GM12878 (cell line): Measurements from ENCODE around the gene NSUN7. TPM values are rescaled to one million over a fixed set of nuclear protein-coding genes. Genes with fewer than 3 reads are reported as not detected.

Source experiments
- ATAC-seq: fragments of 200-7000 bp; cut with Tn5 transposase; 3 replicates; pipeline ENCODE4 v1.9.1; 2020; ENCODE audit warnings: mild to moderate bottlenecking, moderate library complexity
- BruUV-seq: library from RNA; stranded (reverse); fragments of 400-500 nt; replicated peaks from 2 replicates; lab custom pipeline; 2021; lab: Mats Ljungman, UMichigan
- CTCF ChIA-PET: fragments of 300-600 bp; sonication (Branson Sonifier 250); formaldehyde crosslinking; extraction: SDS; loops from one replicate; lab custom pipeline; 2021; ENCODE audit warnings: inconsistent platforms; lab: Yijun Ruan, JAX
- POLR2A ChIA-PET: fragments of 350-600 bp; formaldehyde crosslinking; extraction: SDS; loops from one replicate; lab custom pipeline; 2021; ENCODE audit warnings: inconsistent platforms; lab: Charles Lee
- RAD21 ChIA-PET: fragments of 300-600 bp; sonication (Branson Sonifier 250); formaldehyde crosslinking; loops from one replicate; lab custom pipeline; 2023; ENCODE audit warnings: antibody characterized with exemption; ENCODE audit not compliant: unreplicated experiment; lab: Charles Lee
- SMC1A ChIA-PET: fragments of 300-600 bp; sonication (Branson Sonifier 250); formaldehyde crosslinking; loops from one replicate; lab custom pipeline; 2023; ENCODE audit not compliant: unreplicated experiment, uncharacterized antibody; lab: Charles Lee
- DNase-seq: peaks from one replicate; pipeline ENCODE4 v3.0.0-alpha.2; 2011; ENCODE audit warnings: low read depth, low spot score
- FAIRE-seq: peaks from 3 replicates; lab custom pipeline; 2011; peaks lifted over from hg19 to GRCh38; lab: Jason Lieb, UNC
- H2AFZ ChIP-seq: 2 replicates; pipeline ENCODE4 v1.6.0; 2011; ENCODE audit warnings: low read depth, low read length, control low read depth; ENCODE audit not compliant: control insufficient read depth
- H3K27ac ChIP-seq: 2 replicates; pipeline ENCODE4 v1.5.1; 2011; ENCODE audit warnings: control low read depth; ENCODE audit not compliant: control insufficient read depth, insufficient read depth
- H3K27me3 ChIP-seq, 2 experiments: replicated peaks in 1 of 2; 2 replicates each; pipeline versions ENCODE4 v1.6.0 to v1.6.1; 2011; ENCODE audit warnings: low read length in 1 of 2; ENCODE audit not compliant: control insufficient read depth in 2 of 2, insufficient read depth in 2 of 2
- H3K36me3 ChIP-seq, 2 experiments: 2 replicates each; pipeline ENCODE4 v1.5.1; 2011; ENCODE audit warnings: low read length in 1 of 2; ENCODE audit not compliant: control insufficient read depth in 2 of 2, insufficient read depth in 2 of 2
- H3K4me1 ChIP-seq: 2 replicates; pipeline ENCODE4 v1.6.1; 2011; ENCODE audit warnings: mild to moderate bottlenecking, low read length, moderate library complexity, mixed read lengths; ENCODE audit not compliant: control insufficient read depth, insufficient read depth
- H3K4me2 ChIP-seq: 2 replicates; pipeline ENCODE4 v1.6.0; 2011; ENCODE audit warnings: control low read depth; ENCODE audit not compliant: control insufficient read depth, insufficient read depth
- H3K4me3 ChIP-seq: fragments of 200-600 bp; sonication (generic); 2 replicates; pipeline ENCODE4 v1.5.1; 2016
- H3K79me2 ChIP-seq: 2 replicates; pipeline ENCODE4 v1.6.0; 2011; ENCODE audit warnings: low read length; ENCODE audit not compliant: control insufficient read depth, insufficient read depth
- H3K9ac ChIP-seq: 2 replicates; pipeline ENCODE4 v1.8.0; 2011; ENCODE audit warnings: low read length, control low read depth, mixed read lengths; ENCODE audit not compliant: control insufficient read depth, insufficient read depth
- H3K9me3 ChIP-seq: replicated peaks from 3 replicates; pipeline ENCODE4 v1.5.1; 2011; ENCODE audit warnings: mild to moderate bottlenecking, low read length; ENCODE audit not compliant: control insufficient read depth, insufficient read depth
- H4K20me1 ChIP-seq: 2 replicates; pipeline ENCODE4 v1.6.0; 2011; ENCODE audit not compliant: control insufficient read depth, insufficient read depth
- ATF7 ChIP-seq: fragments of 450-650 bp; IDR thresholded peaks from 2 replicates; pipeline ENCODE4 v1.6.1; 2016; ENCODE audit warnings: low read depth, mild to moderate bottlenecking
- BHLHE40 ChIP-seq, 2 experiments: fragments of 450-650 bp in 1 of 2; IDR thresholded peaks; 2 replicates each; pipeline ENCODE4 v1.6.1; 2011 to 2017; ENCODE audit warnings: low read depth in 2 of 2, borderline replicate concordance in 1 of 2, improper control_type of control experiment in 1 of 2, low read length in 1 of 2, mild to moderate bottlenecking in 1 of 2
- CBFB ChIP-seq: IDR thresholded peaks from 2 replicates; pipeline ENCODE4 v1.6.1; 2016; ENCODE audit warnings: antibody characterized with exemption, low read depth
- CREB1 ChIP-seq: IDR thresholded peaks from 2 replicates; pipeline ENCODE4 v1.6.1; 2012; ENCODE audit warnings: low read depth, mild to moderate bottlenecking, inconsistent platforms
- ESRRA ChIP-seq: IDR thresholded peaks from 2 replicates; pipeline ENCODE4 v1.6.1; 2012; ENCODE audit warnings: mild to moderate bottlenecking, low read length, improper control_type of control experiment
- FOXM1 ChIP-seq: IDR thresholded peaks from 2 replicates; pipeline ENCODE4 v1.6.1; 2012; ENCODE audit warnings: low read depth, mild to moderate bottlenecking, inconsistent platforms, low read length, moderate library complexity
- GABPA ChIP-seq: IDR thresholded peaks from 2 replicates; pipeline ENCODE4 v1.6.1; 2014; ENCODE audit warnings: antibody characterized with exemption, low read depth, mild to moderate bottlenecking, inconsistent platforms
- HDAC6 ChIP-seq: fragments of 200-600 bp; sonication (generic); IDR thresholded peaks from one replicate; pipeline ENCODE4 v1.8.0; 2017; ENCODE audit warnings: antibody characterized with exemption; ENCODE audit not compliant: unreplicated experiment
- IKZF1 ChIP-seq: fragments of 450-650 bp; conservative IDR thresholded peaks from 2 replicates; pipeline ENCODE4 v1.6.1; 2017; ENCODE audit warnings: antibody characterized with exemption, mild to moderate bottlenecking
- IKZF2 ChIP-seq, 2 experiments: fragments of 450-650 bp; IDR thresholded peaks; 2 replicates each; pipeline ENCODE4 v1.6.1; 2017; ENCODE audit warnings: mild to moderate bottlenecking in 2 of 2, moderate library complexity in 2 of 2
- IRF4 ChIP-seq: IDR thresholded peaks from 2 replicates; pipeline ENCODE4 v1.6.1; 2011; ENCODE audit warnings: low read depth, low read length
- NFYB ChIP-seq: IDR thresholded peaks from 2 replicates; pipeline ENCODE4 v1.6.1; 2011; ENCODE audit warnings: low read depth, mild to moderate bottlenecking, low read length, improper control_type of control experiment, moderate library complexity; ENCODE audit not compliant: insufficient read depth
- NR2F1 ChIP-seq: fragments of 450-650 bp; conservative IDR thresholded peaks from 2 replicates; pipeline ENCODE4 v1.6.1; 2017; ENCODE audit warnings: mild to moderate bottlenecking
- PML ChIP-seq: IDR thresholded peaks from 2 replicates; pipeline ENCODE4 v1.6.1; 2012; ENCODE audit warnings: low read length, inconsistent platforms
- POLR2AphosphoS2 ChIP-seq: IDR thresholded peaks from 2 replicates; pipeline ENCODE4 v1.6.1; 2011; ENCODE audit warnings: low read depth, mild to moderate bottlenecking, low read length, improper control_type of control experiment, moderate library complexity
- POU2F2 ChIP-seq: IDR thresholded peaks from 3 replicates; pipeline ENCODE4 v1.6.1; 2011; ENCODE audit warnings: low read depth, mild to moderate bottlenecking, low read length, borderline replicate concordance
- RBBP5 ChIP-seq: fragments of 200-600 bp; sonication (generic); conservative IDR thresholded peaks from 2 replicates; pipeline ENCODE4 v1.6.1; 2016
- SPI1 ChIP-seq: IDR thresholded peaks from 2 replicates; pipeline ENCODE4 v1.6.1; 2011; ENCODE audit warnings: low read depth, mild to moderate bottlenecking, low read length, moderate library complexity, borderline replicate concordance; ENCODE audit not compliant: insufficient read depth
- WRNIP1 ChIP-seq: IDR thresholded peaks from 2 replicates; pipeline ENCODE4 v1.6.1; 2011; ENCODE audit warnings: low read depth, low read length, improper control_type of control experiment, borderline replicate concordance
- YY1 ChIP-seq: IDR thresholded peaks from 2 replicates; pipeline ENCODE4 v1.6.1; 2011; ENCODE audit warnings: low read depth, mild to moderate bottlenecking, low read length
- ZNF217 ChIP-seq: fragments of 450-650 bp; IDR thresholded peaks from 2 replicates; pipeline ENCODE4 v1.6.1; 2017; ENCODE audit warnings: antibody characterized with exemption, mild to moderate bottlenecking
- ZNF384 ChIP-seq: IDR thresholded peaks from 2 replicates; pipeline ENCODE4 v1.6.1; 2012; ENCODE audit warnings: low read depth, mild to moderate bottlenecking, low read length, improper control_type of control experiment, borderline replicate concordance
- WGBS: methylation state at CpG from one replicate; pipeline ENCODE4 v1.1.6; 2016; ENCODE audit warnings: low lambda C conversion rate; ENCODE audit not compliant: insufficient replicate concordance, insufficient coverage; ENCODE audit errors: missing lambda C conversion rate; 5-methylcytosine and 5-hydroxymethylcytosine counted together
- in situ Hi-C: fragments of 300-500 bp; cut with MboI; formaldehyde crosslinking; loops from 9 replicates; pipeline ENCODE4 v1.14.3; 2018; ENCODE audit warnings: mixed read lengths
- intact Hi-C: fragments of 100-400 bp; cut with micrococcal nuclease; formaldehyde crosslinking; loops from one replicate; pipeline ENCODE4 v1.14.2; 2022; ENCODE audit not compliant: unreplicated experiment
- polyA plus RNA-seq, 11 experiments: library from polyadenylated mRNA; depleted of rRNA in 4 of 11; unstranded in 6 of 11; stranded (reverse) in 5 of 11; fragments of >200 nt; fragmentation: Nextera tagmentation in 4 of 11; fragmentation: Illumina TruSeq in 1 of 11; extraction: Ambion mirVana in 4 of 11; extraction: Trizol in 1 of 11; gene quantifications; 1 replicate in 1 of 11; 2 replicates in 10 of 11; pipeline versions ENCODE4 v1.2.1 to v1.2.3, GENCODE V29; 2011 to 2016; ENCODE audit warnings: inconsistent platforms in 2 of 11, missing spikeins in 2 of 11, low read depth in 1 of 11
- total RNA-seq, 4 experiments: library from RNA; depleted of rRNA in 3 of 4; stranded (reverse); fragments of >200 nt in 3 of 4; fragmentation: Illumina TruSeq in 1 of 4; extraction: Trizol in 1 of 4; gene quantifications; 2 replicates each; pipeline versions ENCODE4 v1.2.1 to v1.2.3, GENCODE V29; 2013 to 2021
- TF ChIP-seq, protein P1 (sequence below): IDR thresholded peaks from 2 replicates; pipeline ENCODE4 v1.6.1; 2012; ENCODE audit warnings: low read depth, low read length, improper control_type of control experiment
- TF ChIP-seq, protein P2 (sequence below): IDR thresholded peaks from 2 replicates; pipeline ENCODE4 v1.6.1; 2011; ENCODE audit warnings: mild to moderate bottlenecking, low read depth, low read length, moderate library complexity; ENCODE audit not compliant: insufficient replicate concordance

The NSUN7 gene
- total and polyA plus RNA-seq, 10 of the 15 experiments (the other 5 are each of a cell fraction or from before 2014, with no cell fraction given) = 0.02 to 0.21 (median 0.15) TPM; not detected in 3

GRCh38 chr4:40840255-40840984 is 90.7 kb downstream of the NSUN7 start:
- Histone ChIP-seq H3K4me2 (peak overlapping the region; percentile 46), H2AFZ (peak overlapping the region; percentile 22), H3K27me3 (no peaks in the 10 kb centered on the region), H3K4me1 (peaks cover 15% of the 10 kb centered on the region), H3K27ac (peak overlapping the region; percentile 39), H3K9ac (no peak overlapping the region), H4K20me1 (no peaks in the 10 kb centered on the region), H3K79me2 (no peaks in the 10 kb centered on the region), H3K9me3 (no peaks in the 10 kb centered on the region), H3K36me3 (no peaks in the 10 kb centered on the region; a peak in 1 of 4 replicates), H3K4me3 (no peak overlapping the region; the same call in 1 of the 2 replicates)
- ChIA-PET POLR2A (interaction anchor here (0.9 kb wide), 1 partner anchor 30 kb away, joined by 3 read pairs; no protein-coding TSS in a partner anchor), RAD21 (interaction anchor here (0.5 to 2.4 kb wide), 11 partner anchors 23 to 1305 kb away, joined by 3 to 17 read pairs (median 3); no protein-coding TSS in a partner anchor), CTCF (interaction anchor here (0.7 to 11.5 kb wide), 38 partner anchors 9 to 815 kb away, joined by 3 to 224 read pairs (median 5); no protein-coding TSS in a partner anchor), SMC1A (interaction anchor here (0.6 to 9.4 kb wide), 19 partner anchors 9 to 523 kb away, joined by 3 to 133 read pairs (median 3); no protein-coding TSS in a partner anchor)
- FAIRE-seq (peak; percentile 80), ATAC-seq (peak; percentile 71), DNase-seq (peak; percentile 42)
- 7% methylated on average over 10 of the region's 10 CpGs for WGBS
- intact Hi-C loops = loop anchor here (5.0 kb wide), 1 partner anchor 57 kb away; no protein-coding TSS in a partner anchor
- in situ Hi-C loops = loop anchor here (5.0 kb wide), 1 partner anchor 108 kb away; no protein-coding TSS in a partner anchor
- BruUV-seq = no TSS peak
- peak; percentile 49 to 60; a peak in 1 of 4 replicates for TF ChIP-seq BHLHE40 (IDR thresholded peaks at IDR 0.05; ENCODE audit: borderline replicate concordance in 1 of 2, low read depth in 2 of 2, low read length in 1 of 2)
- no peak for TF ChIP-seq PML
- no peak for TF ChIP-seq WRNIP1
- TF ChIP-seq, protein P1, sequence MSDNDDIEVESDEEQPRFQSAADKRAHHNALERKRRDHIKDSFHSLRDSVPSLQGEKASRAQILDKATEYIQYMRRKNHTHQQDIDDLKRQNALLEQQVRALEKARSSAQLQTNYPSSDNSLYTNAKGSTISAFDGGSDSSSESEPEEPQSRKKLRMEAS = no peak
- TF ChIP-seq ATF7 = peak; percentile 35; the same call in 1 of the 2 replicates
- TF ChIP-seq, protein P2, sequence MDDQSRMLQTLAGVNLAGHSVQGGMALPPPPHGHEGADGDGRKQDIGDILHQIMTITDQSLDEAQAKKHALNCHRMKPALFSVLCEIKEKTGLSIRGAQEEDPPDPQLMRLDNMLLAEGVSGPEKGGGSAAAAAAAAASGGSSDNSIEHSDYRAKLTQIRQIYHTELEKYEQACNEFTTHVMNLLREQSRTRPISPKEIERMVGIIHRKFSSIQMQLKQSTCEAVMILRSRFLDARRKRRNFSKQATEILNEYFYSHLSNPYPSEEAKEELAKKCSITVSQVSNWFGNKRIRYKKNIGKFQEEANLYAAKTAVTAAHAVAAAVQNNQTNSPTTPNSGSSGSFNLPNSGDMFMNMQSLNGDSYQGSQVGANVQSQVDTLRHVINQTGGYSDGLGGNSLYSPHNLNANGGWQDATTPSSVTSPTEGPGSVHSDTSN = no peak
- no peak for TF ChIP-seq ESRRA
- TF ChIP-seq POU2F2 = peak; percentile 13; the same call in 1 of the 3 replicates
- no peak for TF ChIP-seq CBFB
- TF ChIP-seq IRF4 = peak; percentile 32; the same call in 1 of the 2 replicates
- 0 out of 2 replicates have a peak, but pooled peaks have one; percentile 14 for TF ChIP-seq NFYB
- no peak for TF ChIP-seq GABPA
- TF ChIP-seq NR2F1 = no peak
- peak; percentile 74 for TF ChIP-seq SPI1
- TF ChIP-seq ZNF217 = no peak
- TF ChIP-seq IKZF2 (IDR thresholded peaks at IDR 0.05) = peak in 1 of 2 experiments; percentile 31; a peak in 1 of 4 replicates
- TF ChIP-seq ZNF384 = peak; percentile 42; the same call in 1 of the 2 replicates
- TF ChIP-seq FOXM1 = no peak
- TF ChIP-seq YY1 = no peak
- TF ChIP-seq HDAC6 = no peak
- no peak for TF ChIP-seq POLR2AphosphoS2
- 0 out of 2 replicates have a peak, but pooled peaks have one; percentile 16 for TF ChIP-seq CREB1
- TF ChIP-seq IKZF1 = no peak
- TF ChIP-seq RBBP5 = no peak
